Measurements from ENCODE around the gene MTG2.
A peak's percentile ranks its signal among the peaks of the same experiment; 100 is the strongest.

Gene MTG2

GRCh38 chr20:62208061-62208794 lies 25.4 kb downstream of the MTG2 start:
- DNase-seq: no peak

GRCh38 chr20:62208795-62209755 lies 26.2 kb downstream of the MTG2 start:
- DNase-seq: peak; percentile 24

- peak; percentile 20 for DNase-seq
These were observed 27.1 kb downstream of the MTG2 start for GRCh38 chr20:62209850-62210495.

- peak; percentile 32 for DNase-seq
These were observed 27.6 kb downstream of the MTG2 start for GRCh38 chr20:62210496-62210855.

GRCh38 chr20:62211216-62211615 lies 28.4 kb downstream of the MTG2 start:
- no peak for DNase-seq

GRCh38 chr20:62211769-62212288 lies 29.0 kb downstream of the MTG2 start:
- no peak for DNase-seq

GRCh38 chr20:62212299-62212698 lies 29.5 kb downstream of the MTG2 start:
- no peak for DNase-seq

- no peak for DNase-seq
These were observed 31.2 kb downstream of the MTG2 start for GRCh38 chr20:62214067-62214466.

GRCh38 chr20:62215020-62215990 lies 32.5 kb downstream of the MTG2 start:
- no peak for DNase-seq

- DNase-seq: no peak
These were observed 33.3 kb downstream of the MTG2 start for GRCh38 chr20:62215991-62216635.

- DNase-seq: no peak
These were observed 34.1 kb downstream of the MTG2 start for GRCh38 chr20:62216636-62217566.

GRCh38 chr20:62217913-62218773 lies 35.3 kb downstream of the MTG2 start:
- no peak for DNase-seq

GRCh38 chr20:62219101-62219991 lies 36.5 kb downstream of the MTG2 start:
- no peak for DNase-seq

GRCh38 chr20:62219992-62220665 lies 37.3 kb downstream of the MTG2 start, which contains the start of gene HRH3:
TSS of gene HRH3 (minus strand) at chr20:62220278. CDS start at chr20:62219970, 308 bp downstream.
- DNase-seq: peak; percentile 71

- no peak for DNase-seq
These were observed 38.1 kb downstream of the MTG2 start for GRCh38 chr20:62220666-62221568.

- no peak for DNase-seq
These were observed 39.5 kb downstream of the MTG2 start for GRCh38 chr20:62222266-62222850.
